SU-DHL-6 (cell line): Measurements from ENCODE around the gene GLIS2.

Experiments used
- CTCF ChIP-seq: fragments of 200-600 bp; sonication (generic); IDR thresholded peaks from one replicate; pipeline ENCODE4 v1.5.1; 2017; ENCODE audit warnings: antibody characterized with exemption, mild to moderate bottlenecking, low read length, moderate library complexity; ENCODE audit not compliant: insufficient read depth, poor library complexity, severe bottlenecking
- EZH2phosphoT487 ChIP-seq: fragments of 200-600 bp; sonication (generic), shearing (Covaris generic); conservative IDR thresholded peaks from 2 replicates; pipeline ENCODE4 v1.6.1; 2018; ENCODE audit warnings: mild to moderate bottlenecking, antibody characterized with exemption, low read length, moderate library complexity, mixed read lengths

GRCh38 chr16:4293822-4294457, 21.9 kb upstream of the GLIS2 start:
- TF ChIP-seq EZH2phosphoT487 (no peak), CTCF (no peak)
